GM12878 (cell line): ENCODE measurements around the gene CDKN3. TPM values are rescaled to one million over a fixed set of nuclear protein-coding genes. Genes with fewer than 3 reads are reported as not detected.

Experiments used
- ATAC-seq: fragments of 200-7000 bp; cut with Tn5 transposase; 3 replicates; pipeline ENCODE4 v1.9.1; 2020; ENCODE audit warnings: mild to moderate bottlenecking, moderate library complexity
- BruUV-seq: library from RNA; stranded (reverse); fragments of 400-500 nt; replicated peaks from 2 replicates; lab custom pipeline; 2021; lab: Mats Ljungman, UMichigan
- CTCF ChIA-PET: fragments of 300-600 bp; sonication (Branson Sonifier 250); formaldehyde crosslinking; extraction: SDS; loops from one replicate; lab custom pipeline; 2021; ENCODE audit warnings: inconsistent platforms; lab: Yijun Ruan, JAX
- POLR2A ChIA-PET: fragments of 350-600 bp; formaldehyde crosslinking; extraction: SDS; loops from one replicate; lab custom pipeline; 2021; ENCODE audit warnings: inconsistent platforms; lab: Charles Lee
- RAD21 ChIA-PET: fragments of 300-600 bp; sonication (Branson Sonifier 250); formaldehyde crosslinking; loops from one replicate; lab custom pipeline; 2023; ENCODE audit warnings: antibody characterized with exemption; ENCODE audit not compliant: unreplicated experiment; lab: Charles Lee
- SMC1A ChIA-PET: fragments of 300-600 bp; sonication (Branson Sonifier 250); formaldehyde crosslinking; loops from one replicate; lab custom pipeline; 2023; ENCODE audit not compliant: unreplicated experiment, uncharacterized antibody; lab: Charles Lee
- DNase-seq: peaks from one replicate; pipeline ENCODE4 v3.0.0-alpha.2; 2011; ENCODE audit warnings: low read depth, low spot score
- FAIRE-seq: peaks from 3 replicates; lab custom pipeline; 2011; peaks lifted over from hg19 to GRCh38; lab: Jason Lieb, UNC
- H2AFZ ChIP-seq: 2 replicates; pipeline ENCODE4 v1.6.0; 2011; ENCODE audit warnings: low read depth, low read length, control low read depth; ENCODE audit not compliant: control insufficient read depth
- H3K27ac ChIP-seq: 2 replicates; pipeline ENCODE4 v1.5.1; 2011; ENCODE audit warnings: control low read depth; ENCODE audit not compliant: control insufficient read depth, insufficient read depth
- H3K27me3 ChIP-seq, 2 experiments: replicated peaks in 1 of 2; 2 replicates each; pipeline versions ENCODE4 v1.6.0 to v1.6.1; 2011; ENCODE audit warnings: low read length in 1 of 2; ENCODE audit not compliant: control insufficient read depth in 2 of 2, insufficient read depth in 2 of 2
- H3K36me3 ChIP-seq, 2 experiments: 2 replicates each; pipeline ENCODE4 v1.5.1; 2011; ENCODE audit warnings: low read length in 1 of 2; ENCODE audit not compliant: control insufficient read depth in 2 of 2, insufficient read depth in 2 of 2
- H3K4me1 ChIP-seq: 2 replicates; pipeline ENCODE4 v1.6.1; 2011; ENCODE audit warnings: mild to moderate bottlenecking, low read length, moderate library complexity, mixed read lengths; ENCODE audit not compliant: control insufficient read depth, insufficient read depth
- H3K4me2 ChIP-seq: 2 replicates; pipeline ENCODE4 v1.6.0; 2011; ENCODE audit warnings: control low read depth; ENCODE audit not compliant: control insufficient read depth, insufficient read depth
- H3K4me3 ChIP-seq: fragments of 200-600 bp; sonication (generic); 2 replicates; pipeline ENCODE4 v1.5.1; 2016
- H3K79me2 ChIP-seq: 2 replicates; pipeline ENCODE4 v1.6.0; 2011; ENCODE audit warnings: low read length; ENCODE audit not compliant: control insufficient read depth, insufficient read depth
- H3K9ac ChIP-seq: 2 replicates; pipeline ENCODE4 v1.8.0; 2011; ENCODE audit warnings: low read length, control low read depth, mixed read lengths; ENCODE audit not compliant: control insufficient read depth, insufficient read depth
- H3K9me3 ChIP-seq: replicated peaks from 3 replicates; pipeline ENCODE4 v1.5.1; 2011; ENCODE audit warnings: mild to moderate bottlenecking, low read length; ENCODE audit not compliant: control insufficient read depth, insufficient read depth
- H4K20me1 ChIP-seq: 2 replicates; pipeline ENCODE4 v1.6.0; 2011; ENCODE audit not compliant: control insufficient read depth, insufficient read depth
- ATF7 ChIP-seq: fragments of 450-650 bp; IDR thresholded peaks from 2 replicates; pipeline ENCODE4 v1.6.1; 2016; ENCODE audit warnings: low read depth, mild to moderate bottlenecking
- BCL11A ChIP-seq: IDR thresholded peaks from 2 replicates; pipeline ENCODE4 v1.6.1; 2011; ENCODE audit warnings: low read depth, low read length
- BCLAF1 ChIP-seq: fragments of 450-650 bp; IDR thresholded peaks from 2 replicates; pipeline ENCODE4 v1.6.1; 2017; ENCODE audit warnings: antibody characterized with exemption, mild to moderate bottlenecking, moderate library complexity
- GATAD2B ChIP-seq: fragments of 450-650 bp; conservative IDR thresholded peaks from 2 replicates; pipeline ENCODE4 v1.6.1; 2017; ENCODE audit warnings: low read depth, mild to moderate bottlenecking, moderate library complexity
- IRF3 ChIP-seq: fragments of 450-650 bp; IDR thresholded peaks from 2 replicates; pipeline ENCODE4 v1.6.1; 2014; ENCODE audit warnings: mild to moderate bottlenecking
- JUND ChIP-seq: IDR thresholded peaks from 2 replicates; pipeline ENCODE4 v1.6.1; 2012; ENCODE audit warnings: low read depth, mild to moderate bottlenecking, low read length, improper control_type of control experiment, moderate library complexity
- MEF2A ChIP-seq: IDR thresholded peaks from 2 replicates; pipeline ENCODE4 v1.6.1; 2011; ENCODE audit warnings: low read depth, mild to moderate bottlenecking, low read length, moderate library complexity; ENCODE audit not compliant: insufficient read depth
- NFYA ChIP-seq: IDR thresholded peaks from 2 replicates; pipeline ENCODE4 v1.6.1; 2011; ENCODE audit warnings: low read depth, mild to moderate bottlenecking, low read length, improper control_type of control experiment, borderline replicate concordance
- PKNOX1 ChIP-seq: fragments of 450-650 bp; IDR thresholded peaks from 2 replicates; pipeline ENCODE4 v1.6.1; 2016; ENCODE audit warnings: mild to moderate bottlenecking
- STAT1 ChIP-seq: fragments of 450-650 bp; conservative IDR thresholded peaks from 2 replicates; pipeline ENCODE4 v1.6.1; 2014; ENCODE audit warnings: antibody characterized with exemption, mild to moderate bottlenecking
- USF2 ChIP-seq: IDR thresholded peaks from 2 replicates; pipeline ENCODE4 v1.6.1; 2011; ENCODE audit warnings: low read depth, low read length, improper control_type of control experiment, borderline replicate concordance
- YBX1 ChIP-seq: fragments of 450-650 bp; IDR thresholded peaks from 2 replicates; pipeline ENCODE4 v1.6.1; 2016; ENCODE audit warnings: antibody characterized with exemption
- ZNF687 ChIP-seq: fragments of 450-650 bp; IDR thresholded peaks from 2 replicates; pipeline ENCODE4 v1.6.1; 2017; ENCODE audit warnings: mild to moderate bottlenecking, moderate library complexity
- WGBS: methylation state at CpG from one replicate; pipeline ENCODE4 v1.1.6; 2016; ENCODE audit warnings: low lambda C conversion rate; ENCODE audit not compliant: insufficient replicate concordance, insufficient coverage; ENCODE audit errors: missing lambda C conversion rate; 5-methylcytosine and 5-hydroxymethylcytosine counted together
- in situ Hi-C: fragments of 300-500 bp; cut with MboI; formaldehyde crosslinking; loops from 9 replicates; pipeline ENCODE4 v1.14.3; 2018; ENCODE audit warnings: mixed read lengths
- intact Hi-C: fragments of 100-400 bp; cut with micrococcal nuclease; formaldehyde crosslinking; loops from one replicate; pipeline ENCODE4 v1.14.2; 2022; ENCODE audit not compliant: unreplicated experiment
- polyA plus RNA-seq, 11 experiments: library from polyadenylated mRNA; depleted of rRNA in 4 of 11; unstranded in 6 of 11; stranded (reverse) in 5 of 11; fragments of >200 nt; fragmentation: Nextera tagmentation in 4 of 11; fragmentation: Illumina TruSeq in 1 of 11; extraction: Ambion mirVana in 4 of 11; extraction: Trizol in 1 of 11; gene quantifications; 1 replicate in 1 of 11; 2 replicates in 10 of 11; pipeline versions ENCODE4 v1.2.1 to v1.2.3, GENCODE V29; 2011 to 2016; ENCODE audit warnings: inconsistent platforms in 2 of 11, missing spikeins in 2 of 11, low read depth in 1 of 11
- total RNA-seq, 4 experiments: library from RNA; depleted of rRNA in 3 of 4; stranded (reverse); fragments of >200 nt in 3 of 4; fragmentation: Illumina TruSeq in 1 of 4; extraction: Trizol in 1 of 4; gene quantifications; 2 replicates each; pipeline versions ENCODE4 v1.2.1 to v1.2.3, GENCODE V29; 2013 to 2021

The CDKN3 gene
- total and polyA plus RNA-seq, 10 of the 15 experiments (the other 5 are each of a cell fraction or from before 2014, with no cell fraction given): 54.9 to 197 (median 111) TPM

GRCh38 chr14:54450535-54450934 is 53.7 kb downstream of the CDKN3 start (continued):
- no peak; the same call in 1 of the 2 replicates for TF ChIP-seq USF2
- no peak for TF ChIP-seq GATAD2B
- TF ChIP-seq YBX1: no peak
- TF ChIP-seq IRF3: no peak
- no peak for TF ChIP-seq ATF7
- no peak for TF ChIP-seq BCL11A
- no peak for TF ChIP-seq MEF2A
- TF ChIP-seq NFYA: no peak
- no peak for TF ChIP-seq JUND
- no peak for TF ChIP-seq STAT1

GRCh38 chr14:54451121-54451601 is 54.4 kb downstream of the CDKN3 start:
- in situ Hi-C loops: no loop called here
- TF ChIP-seq BCLAF1: no peak
- 0 out of 2 replicates have a peak, but pooled peaks have one; percentile 28 for TF ChIP-seq PKNOX1
- TF ChIP-seq ZNF687: no peak

More at GRCh38 chr14:54451121-54451601, 54.4 kb downstream of the CDKN3 start:
- no peak for DNase-seq
- ChIA-PET POLR2A (no interaction called here), SMC1A (interaction anchor here (1.5 kb wide), 1 partner anchor 22 kb away, joined by 5 read pairs; no protein-coding TSS in a partner anchor), CTCF (interaction anchor here (1.1 to 1.2 kb wide), 2 partner anchors 9 to 36 kb away, joined by 3 to 4 read pairs; no protein-coding TSS in a partner anchor), RAD21 (interaction anchor here (0.8 to 1.0 kb wide), 2 partner anchors 9 to 56 kb away, joined by 3 to 4 read pairs; no protein-coding TSS in a partner anchor)
- no TSS peak for BruUV-seq
- no peak for ATAC-seq
- intact Hi-C loops: no loop called here
- no peaks in the 10 kb centered on the region for H3K9me3 ChIP-seq
- H2AFZ ChIP-seq: no peak overlapping the region
- H3K27me3 ChIP-seq: no peaks in the 10 kb centered on the region
- no peaks in the 10 kb centered on the region for H4K20me1 ChIP-seq
- H3K4me3 ChIP-seq: no peak overlapping the region
- H3K4me2 ChIP-seq: no peak overlapping the region
- H3K27ac ChIP-seq: no peak overlapping the region
- no peak for FAIRE-seq
- peaks cover 3% of the 10 kb centered on the region; the same call in 1 of the 2 replicates for H3K4me1 ChIP-seq
- WGBS: 94% methylated on average over 7 of the region's 7 CpGs
- no peaks in the 10 kb centered on the region for H3K36me3 ChIP-seq
- H3K79me2 ChIP-seq: no peaks in the 10 kb centered on the region
- H3K9ac ChIP-seq: no peak overlapping the region
